WTC11 (cell line): ENCODE results near the gene ATXN7L2. TPM values are rescaled to one million over a fixed set of nuclear protein-coding genes. Genes with fewer than 3 reads are reported as not detected.

Experiments
- ATAC-seq: fragments of 200-7000 bp; cut with Tn5 transposase; 2 replicates; pipeline ENCODE4 v1.10.0; 2021; ENCODE audit warnings: mild to moderate bottlenecking, moderate library complexity
- CTCF ChIA-PET: fragments of 300-600 bp; sonication (Branson Sonifier 250); formaldehyde crosslinking; loops from one replicate; lab custom pipeline; 2021; ENCODE audit warnings: antibody characterized with exemption; lab: Charles Lee
- POLR2A ChIA-PET: fragments of 350-600 bp; sonication (Branson Sonifier 250); formaldehyde crosslinking; loops from one replicate; lab custom pipeline; 2021; ENCODE audit warnings: antibody characterized with exemption; lab: Charles Lee
- DNase-seq: peaks from one replicate; pipeline ENCODE4 v3.0.0; 2021; ENCODE audit warnings: low spot score
- H3K27ac Mint-ChIP-seq: 2 replicates; pipeline ENCODE4 v1.8.0; 2021; ENCODE audit warnings: mixed read lengths
- H3K27me3 Mint-ChIP-seq: 2 replicates; pipeline ENCODE4 v1.8.0; 2021; ENCODE audit warnings: low read depth, mild to moderate bottlenecking, moderate library complexity, mixed read lengths
- H3K36me3 Mint-ChIP-seq: 2 replicates; pipeline ENCODE4 v1.8.0; 2021; ENCODE audit warnings: mixed read lengths
- H3K4me1 Mint-ChIP-seq: 2 replicates; pipeline ENCODE4 v1.8.0; 2022; ENCODE audit warnings: mixed read lengths
- H3K4me3 Mint-ChIP-seq: 2 replicates; pipeline ENCODE4 v1.8.0; 2021; ENCODE audit warnings: mild to moderate bottlenecking, moderate library complexity, mixed read lengths
- H3K9me3 Mint-ChIP-seq: 2 replicates; pipeline ENCODE4 v1.8.0; 2021; ENCODE audit warnings: mixed read lengths
- AFF4 ChIP-seq: sonication (generic); formaldehyde crosslinking; IDR thresholded peaks from 2 replicates; pipeline ENCODE4 v1.8.1; 2023; ENCODE audit warnings: mild to moderate bottlenecking, missing genetic modification reagents, borderline replicate concordance
- ARID4B ChIP-seq: sonication (generic); formaldehyde crosslinking; IDR thresholded peaks from 2 replicates; pipeline ENCODE4 v1.8.0; 2023; ENCODE audit warnings: missing genetic modification reagents, mild to moderate bottlenecking, borderline replicate concordance
- CREM ChIP-seq: sonication (generic); formaldehyde crosslinking; IDR thresholded peaks from 2 replicates; pipeline ENCODE4 v1.8.1; 2022; ENCODE audit warnings: mild to moderate bottlenecking, missing genetic modification reagents, moderate library complexity
- ETV6 ChIP-seq: sonication (generic); formaldehyde crosslinking; IDR thresholded peaks from 2 replicates; pipeline ENCODE4 v1.8.1; 2022; ENCODE audit warnings: mild to moderate bottlenecking, missing genetic modification reagents
- FOXJ3 ChIP-seq: sonication (generic); formaldehyde crosslinking; IDR thresholded peaks from 2 replicates; pipeline ENCODE4 v1.9.0; 2021; ENCODE audit warnings: missing genetic modification reagents, mild to moderate bottlenecking, borderline replicate concordance
- FOXK1 ChIP-seq: sonication (generic); formaldehyde crosslinking; IDR thresholded peaks from 2 replicates; pipeline ENCODE4 v1.8.0; 2022; ENCODE audit warnings: mild to moderate bottlenecking, moderate library complexity, missing genetic modification reagents
- IRF1 ChIP-seq: sonication (generic); formaldehyde crosslinking; IDR thresholded peaks from 2 replicates; pipeline ENCODE4 v1.8.0; 2023; ENCODE audit warnings: missing genetic modification reagents
- JAZF1 ChIP-seq: fragments of 250-450 bp; sonication (Bioruptor Pico); IDR thresholded peaks from 2 replicates; pipeline ENCODE4 v1.9.0; 2021; ENCODE audit warnings: moderate library complexity, mild to moderate bottlenecking, inconsistent platforms
- JUN ChIP-seq: sonication (generic); formaldehyde crosslinking; IDR thresholded peaks from 2 replicates; pipeline ENCODE4 v1.8.0; 2023; ENCODE audit warnings: mild to moderate bottlenecking, missing genetic modification reagents
- MXD4 ChIP-seq: fragments of 250-450 bp; sonication (Bioruptor Pico); IDR thresholded peaks from 2 replicates; pipeline ENCODE4 v1.8.0; 2021; ENCODE audit warnings: mild to moderate bottlenecking, moderate library complexity, borderline replicate concordance
- NR3C1 ChIP-seq: sonication (generic); formaldehyde crosslinking; conservative IDR thresholded peaks from 2 replicates; pipeline ENCODE4 v1.8.1; 2023; ENCODE audit warnings: low read depth, mild to moderate bottlenecking, missing genetic modification reagents
- PRRX2 ChIP-seq: fragments of 250-450 bp; sonication (Bioruptor Pico); IDR thresholded peaks from 2 replicates; pipeline ENCODE4 v1.8.0; 2021; ENCODE audit warnings: mild to moderate bottlenecking
- TEAD4 ChIP-seq: sonication (generic); formaldehyde crosslinking; IDR thresholded peaks from 2 replicates; pipeline ENCODE4 v1.8.0; 2022; ENCODE audit warnings: mild to moderate bottlenecking, missing genetic modification reagents
- ZNF121 ChIP-seq: sonication (generic); formaldehyde crosslinking; IDR thresholded peaks from 2 replicates; pipeline ENCODE4 v1.8.0; 2023; ENCODE audit warnings: missing genetic modification reagents
- total RNA-seq: library from RNA; stranded (reverse); gene quantifications from 3 replicates; pipeline ENCODE4 v1.2.3, GENCODE V29; 2021

ATXN7L2 gene
- total RNA-seq, 1 experiment from 2014 or later, result 11.1 TPM

- no peak for TF ChIP-seq TEAD4 (CRISPR knock-in tag)
Measured at GRCh38 chr1:109475261-109475660, 8.4 kb upstream of the ATXN7L2 start (continued).

- ATAC-seq, result no peak
- no peak overlapping the region for H3K27ac Mint-ChIP-seq
- POLR2A ChIA-PET, result no interaction called here
- H3K4me1 Mint-ChIP-seq, result no peaks in the 10 kb centered on the region
- CTCF ChIA-PET, result no interaction called here
- H3K9me3 Mint-ChIP-seq, result no peaks in the 10 kb centered on the region
- peaks cover 10% of the 10 kb centered on the region for H3K27me3 Mint-ChIP-seq
- H3K4me3 Mint-ChIP-seq, result no peak overlapping the region
- H3K36me3 Mint-ChIP-seq, result no peaks in the 10 kb centered on the region
- no peak for DNase-seq
- no peak for TF ChIP-seq MXD4 (CRISPR knock-in tag)
Measured at GRCh38 chr1:109476825-109477224, 6.9 kb upstream of the ATXN7L2 start.

GRCh38 chr1:109477821-109478220, 5.9 kb upstream of the ATXN7L2 start:
- TF ChIP-seq CREM (CRISPR knock-in tag) (no peak), JAZF1 (no peak), NR3C1 (no peak), AFF4 (CRISPR knock-in tag) (no peak), ARID4B (CRISPR knock-in tag) (no peak), PRRX2 (no peak), ZNF121 (CRISPR knock-in tag) (no peak)
- CTCF ChIA-PET, result interaction anchor here (1.1 to 2.8 kb wide), 3 partner anchors 13 to 214 kb away, joined by 3 to 17 read pairs (median 11); no protein-coding TSS in a partner anchor
- Mint-ChIP-seq H3K27me3 (peaks cover 10% of the 10 kb centered on the region), H3K4me3 (no peak overlapping the region), H3K9me3 (no peaks in the 10 kb centered on the region), H3K36me3 (no peaks in the 10 kb centered on the region), H3K4me1 (peaks cover 7% of the 10 kb centered on the region; the same call in 1 of the 2 replicates), H3K27ac (no peak overlapping the region)
- ATAC-seq (peak; percentile 24; the same call in 1 of the 2 replicates), DNase-seq (no peak)
- POLR2A ChIA-PET, result no interaction called here

GRCh38 chr1:109478806-109479205, 4.9 kb upstream of the ATXN7L2 start:
- POLR2A ChIA-PET, result no interaction called here
- H3K27ac Mint-ChIP-seq, result no peak overlapping the region
- peaks cover 11% of the 10 kb centered on the region; the same call in 1 of the 2 replicates for H3K4me1 Mint-ChIP-seq
- peak; percentile 42 for ATAC-seq
- DNase-seq, result peak; percentile 67
- no peaks in the 10 kb centered on the region for H3K9me3 Mint-ChIP-seq
- H3K4me3 Mint-ChIP-seq, result no peak overlapping the region
- CTCF ChIA-PET, result interaction anchor here (0.6 to 2.8 kb wide), 6 partner anchors 9 to 215 kb away, joined by 3 to 17 read pairs (median 4); no protein-coding TSS in a partner anchor
- peaks cover 6% of the 10 kb centered on the region for H3K27me3 Mint-ChIP-seq
- H3K36me3 Mint-ChIP-seq, result no peaks in the 10 kb centered on the region
- 0 out of 2 replicates have a peak, but pooled peaks have one; percentile 30 for TF ChIP-seq TEAD4 (CRISPR knock-in tag)
- TF ChIP-seq ARID4B (CRISPR knock-in tag), result peak; percentile 69; the same call in 1 of the 2 replicates
- TF ChIP-seq FOXK1, result peak; percentile 54; the same call in 1 of the 2 replicates
- TF ChIP-seq ETV6 (CRISPR knock-in tag), result peak; percentile 57; the same call in 1 of the 2 replicates
- TF ChIP-seq JUN (CRISPR knock-in tag), result peak; percentile 81; the same call in 1 of the 2 replicates
- no peak for TF ChIP-seq FOXJ3 (CRISPR knock-in tag)
- TF ChIP-seq IRF1 (CRISPR knock-in tag), result 0 out of 2 replicates have a peak, but pooled peaks have one; percentile 17
